Kidney (tissue), 14 donors: ENCODE measurements around the gene CNTN6. TPM values are rescaled to one million over a fixed set of nuclear protein-coding genes. Genes with fewer than 3 reads are reported as not detected.

Experiments
- DNase-seq, 5 donors: peaks; one replicate each; pipeline ENCODE4 v3.0.0-alpha.2; 2013 to 2020
- FAIRE-seq: peaks from 2 replicates; lab custom pipeline; 2012; peaks lifted over from hg19 to GRCh38; lab: Jason Lieb, UNC
- H3K27ac ChIP-seq, 2 donors: one replicate each; pipeline ENCODE4 v1.7.0; 2013; ENCODE audit warnings: low read depth in 2 of 2, low read length in 2 of 2, inconsistent platforms in 1 of 2
- H3K27me3 ChIP-seq: one replicate; pipeline ENCODE4 v1.7.1; 2013; ENCODE audit warnings: low read length, inconsistent platforms; ENCODE audit not compliant: control insufficient read depth, insufficient read depth
- H3K36me3 ChIP-seq, 3 donors: one replicate each; pipeline versions ENCODE4 v1.7.0 to v1.7.1; 2013; ENCODE audit warnings: low read length in 3 of 3, control low read depth in 1 of 3, inconsistent platforms in 1 of 3; ENCODE audit not compliant: insufficient read depth in 3 of 3, control insufficient read depth in 2 of 3
- H3K4me1 ChIP-seq, 3 donors: one replicate each; pipeline versions ENCODE4 v1.7.0 to v1.7.1; 2013; ENCODE audit warnings: low read length in 3 of 3, inconsistent platforms in 1 of 3, low read depth in 1 of 3; ENCODE audit not compliant: control insufficient read depth in 2 of 3, insufficient read depth in 2 of 3
- H3K4me3 ChIP-seq, 3 donors: one replicate each; pipeline versions ENCODE4 v1.7.0 to v1.8.1; 2013; ENCODE audit warnings: low read length in 3 of 3, control low read depth in 1 of 3, inconsistent platforms in 1 of 3
- H3K9ac ChIP-seq, 3 donors: one replicate each; pipeline versions ENCODE4 v1.7.0 to v1.7.1; 2013; ENCODE audit warnings: low read length in 3 of 3, control low read depth in 1 of 3, inconsistent platforms in 1 of 3
- H3K9me3 ChIP-seq, 3 donors: one replicate each; pipeline versions ENCODE4 v1.7.0 to v1.7.1; 2013; ENCODE audit warnings: low read length in 3 of 3, control low read depth in 1 of 3, inconsistent platforms in 1 of 3; ENCODE audit not compliant: control insufficient read depth in 2 of 3, insufficient read depth in 1 of 3
- intact Hi-C: fragments of 100-400 bp; cut with DNase I; formaldehyde crosslinking; loops from one replicate; pipeline ENCODE4 v1.11.1; 2022
- polyA plus RNA-seq: library from polyadenylated mRNA; stranded (reverse); fragments of 350-450 nt; fragmentation: Illumina TruSeq; extraction: RNeasy Lipid Tissue Mini Kit (QIAGEN cat#74804); gene quantifications from one replicate; pipeline ENCODE4 v1.2.3, GENCODE V29; 2014; ENCODE audit warnings: low read depth, low replicate concordance; ENCODE audit not compliant: insufficient read depth
- total RNA-seq: library from RNA; stranded (reverse); fragmentation: NEBNext Ultra II Directional; extraction: Animal tissue kit (Norgen Biotek cat#: 25700); gene quantifications from one replicate; pipeline ENCODE4 v1.2.1, GENCODE V29; 2021
- TF ChIP-seq, protein P1 (sequence below): IDR thresholded peaks from 3 replicates; pipeline ENCODE4 v1.5.1; 2012; ENCODE audit warnings: mild to moderate bottlenecking, moderate library complexity, borderline replicate concordance; ENCODE audit not compliant: insufficient read depth; ENCODE audit errors: extremely low read depth
- donor health status: control.
- donor health status: control.
- donor health status: control.
- donor health status: control.
- donor health status: control.
- donor health status: DM: yes; HTN: yes; CAD: no.
- donor health status: Normal renal cell carcinoma (clear cell type).

Gene CNTN6
- total and polyA plus RNA-seq, 2 donors from 2014 or later, result 0.11 to 0.25 TPM

DNA sequence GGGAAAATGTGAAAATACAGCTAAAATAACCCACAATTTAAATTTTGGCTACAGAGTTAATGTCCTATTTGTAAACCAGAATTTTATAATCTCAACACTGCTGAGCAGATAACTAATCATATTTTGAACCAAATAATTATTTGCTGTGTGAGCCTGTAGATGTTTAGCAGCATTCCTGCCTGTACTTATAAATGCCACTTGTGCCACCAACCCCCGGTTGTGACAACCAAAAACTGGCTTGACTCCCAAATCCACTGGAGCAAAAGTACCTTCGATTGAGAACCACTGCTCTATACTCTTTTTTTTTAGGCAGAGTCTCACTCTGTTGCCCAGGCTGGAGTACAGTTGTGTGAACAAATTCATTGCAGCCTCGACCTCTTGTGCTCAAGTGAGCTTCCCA, 78.5 kb downstream of the CNTN6 start:
- Histone ChIP-seq H3K4me3 (no peak overlapping the region), H3K9ac (no peak overlapping the region), H3K36me3 (no peaks in the 10 kb centered on the region), H3K27ac (no peak overlapping the region), H3K27me3 (no peaks in the 10 kb centered on the region), H3K9me3 (no peaks in the 10 kb centered on the region), H3K4me1 (no peaks in the 10 kb centered on the region)
- intact Hi-C loops, result no loop called here
- FAIRE-seq (no peak), DNase-seq (no peak)
- TF ChIP-seq, protein P1, sequence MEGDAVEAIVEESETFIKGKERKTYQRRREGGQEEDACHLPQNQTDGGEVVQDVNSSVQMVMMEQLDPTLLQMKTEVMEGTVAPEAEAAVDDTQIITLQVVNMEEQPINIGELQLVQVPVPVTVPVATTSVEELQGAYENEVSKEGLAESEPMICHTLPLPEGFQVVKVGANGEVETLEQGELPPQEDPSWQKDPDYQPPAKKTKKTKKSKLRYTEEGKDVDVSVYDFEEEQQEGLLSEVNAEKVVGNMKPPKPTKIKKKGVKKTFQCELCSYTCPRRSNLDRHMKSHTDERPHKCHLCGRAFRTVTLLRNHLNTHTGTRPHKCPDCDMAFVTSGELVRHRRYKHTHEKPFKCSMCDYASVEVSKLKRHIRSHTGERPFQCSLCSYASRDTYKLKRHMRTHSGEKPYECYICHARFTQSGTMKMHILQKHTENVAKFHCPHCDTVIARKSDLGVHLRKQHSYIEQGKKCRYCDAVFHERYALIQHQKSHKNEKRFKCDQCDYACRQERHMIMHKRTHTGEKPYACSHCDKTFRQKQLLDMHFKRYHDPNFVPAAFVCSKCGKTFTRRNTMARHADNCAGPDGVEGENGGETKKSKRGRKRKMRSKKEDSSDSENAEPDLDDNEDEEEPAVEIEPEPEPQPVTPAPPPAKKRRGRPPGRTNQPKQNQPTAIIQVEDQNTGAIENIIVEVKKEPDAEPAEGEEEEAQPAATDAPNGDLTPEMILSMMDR, result no peak

DNA sequence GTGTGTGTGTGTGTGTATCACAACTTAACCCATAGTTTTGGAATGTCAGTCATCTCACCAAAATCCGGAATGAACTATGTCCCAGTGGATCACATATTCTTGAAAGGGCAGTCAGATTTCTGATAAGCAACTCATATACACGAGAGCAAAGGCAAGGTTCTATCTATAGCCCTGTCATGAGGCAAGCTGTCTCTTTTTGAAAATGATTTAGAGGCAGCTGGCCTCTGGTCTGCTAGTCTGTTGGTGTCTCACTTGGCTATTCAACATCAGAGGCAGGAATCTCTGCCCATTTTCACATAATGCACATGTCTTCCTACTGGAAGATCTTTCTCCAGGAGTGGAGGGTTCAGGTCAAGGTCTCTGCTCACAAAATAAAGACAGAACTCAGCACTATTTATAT, 79.8 kb downstream of the CNTN6 start:
- Histone ChIP-seq H3K27ac (no peak overlapping the region), H3K4me1 (no peaks in the 10 kb centered on the region), H3K4me3 (no peak overlapping the region), H3K9ac (no peak overlapping the region), H3K9me3 (no peaks in the 10 kb centered on the region), H3K27me3 (no peaks in the 10 kb centered on the region), H3K36me3 (no peaks in the 10 kb centered on the region)
- TF ChIP-seq, protein P1, result no peak
- DNase-seq (no peak), FAIRE-seq (no peak)
- intact Hi-C loops, result no loop called here

DNA sequence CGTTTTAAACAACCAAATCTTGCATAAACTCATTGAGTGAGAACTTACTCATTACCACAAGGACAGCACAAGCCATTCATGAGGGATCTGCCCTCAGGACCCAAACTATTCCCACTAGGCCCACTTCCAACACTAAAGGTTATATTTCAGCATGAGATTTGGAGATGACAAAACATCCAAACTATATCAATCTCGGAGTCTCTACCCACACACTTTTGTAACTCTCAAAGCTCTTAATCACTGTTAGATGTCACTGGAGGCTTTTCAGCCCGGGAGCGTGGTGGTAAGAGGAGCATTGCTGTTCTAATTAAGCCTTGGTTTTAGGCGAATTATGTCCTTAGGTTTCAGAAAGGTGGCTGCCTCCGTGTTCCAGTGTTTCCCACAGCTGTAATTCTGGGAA, 86.3 kb downstream of the CNTN6 start:
- no peak for FAIRE-seq
- no peaks in the 10 kb centered on the region for H3K36me3 ChIP-seq
- intact Hi-C loops, result no loop called here
- no peak overlapping the region for H3K4me3 ChIP-seq
- TF ChIP-seq, protein P1, result no peak
- no peaks in the 10 kb centered on the region for H3K4me1 ChIP-seq
- no peak for DNase-seq
- no peaks in the 10 kb centered on the region for H3K27me3 ChIP-seq
- no peak overlapping the region for H3K27ac ChIP-seq
- no peak overlapping the region for H3K9ac ChIP-seq
- H3K9me3 ChIP-seq, result no peaks in the 10 kb centered on the region
